Left lobe of liver (tissue), 2 donors: ENCODE results near the gene KLHL36. TPM values are rescaled to one million over a fixed set of nuclear protein-coding genes. Genes with fewer than 3 reads are reported as not detected.
"Not testable (repeated sequence)": the region's sequence is repeated elsewhere in the genome, so short reads cannot be mapped to it uniquely, and the experiment has no call there.

ENCODE experiments used
- ATAC-seq: fragments of 200-7000 bp; cut with Tn5 transposase; one replicate; pipeline ENCODE4 v1.9.1; 2020; ENCODE audit warnings: mild to moderate bottlenecking, moderate library complexity
- DNase-seq: peaks from one replicate; pipeline ENCODE4 v3.0.0-alpha.2; 2020; ENCODE audit warnings: low spot score
- total RNA-seq: library from RNA; stranded (reverse); gene quantifications from one replicate; pipeline ENCODE4 v1.2.1, GENCODE V29; 2021
- donor health status: DM: no; HTN: no; CAD: no; lungs with moderate emphysema.
- donor health status: DM: no; HTN: yes; CAD: no.

KLHL36 gene
- total RNA-seq, 1 donor from 2014 or later = 26.8 TPM

DNA sequence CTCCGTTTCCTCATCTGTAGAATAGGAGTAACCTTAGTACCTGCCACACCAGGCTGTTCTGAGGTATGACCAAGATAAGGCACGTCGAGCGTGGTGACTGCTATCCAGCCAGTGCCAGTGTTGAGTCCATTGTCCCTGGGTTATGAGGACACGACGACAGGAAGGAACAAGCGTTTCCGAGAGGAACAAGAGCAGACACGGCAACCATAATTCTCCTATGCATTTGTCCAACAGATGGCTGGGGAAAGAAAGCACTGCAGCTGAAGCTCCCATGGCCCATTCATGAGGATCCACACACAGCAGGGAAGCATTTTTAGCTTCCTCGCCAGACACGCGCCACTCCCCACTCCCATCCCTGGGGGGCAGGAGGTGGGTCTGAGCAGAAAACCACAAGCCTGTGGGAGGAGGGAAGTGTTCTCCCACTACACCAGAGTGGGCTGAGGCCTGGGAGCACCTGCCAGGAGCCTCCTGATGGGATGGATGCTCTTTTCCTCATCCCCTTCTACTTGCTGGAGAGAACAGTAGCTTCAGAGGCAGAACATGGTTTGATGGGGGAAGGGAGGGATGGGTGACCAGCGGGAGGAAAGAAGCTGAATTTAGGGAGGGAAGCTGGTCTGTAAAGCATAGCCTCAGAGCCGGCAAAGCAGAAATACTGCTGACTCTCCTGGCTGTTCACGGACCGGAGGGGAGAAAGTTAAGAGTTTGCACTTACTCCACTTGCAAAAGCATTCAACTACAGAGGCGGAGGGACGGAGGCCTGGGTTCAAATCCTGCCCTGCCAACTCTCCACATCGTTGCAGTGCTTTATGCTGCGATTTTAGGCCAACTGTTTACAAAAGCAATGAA lies 33.1 kb upstream of the KLHL36 start:
- ATAC-seq (no peak), DNase-seq (no peak)

DNA sequence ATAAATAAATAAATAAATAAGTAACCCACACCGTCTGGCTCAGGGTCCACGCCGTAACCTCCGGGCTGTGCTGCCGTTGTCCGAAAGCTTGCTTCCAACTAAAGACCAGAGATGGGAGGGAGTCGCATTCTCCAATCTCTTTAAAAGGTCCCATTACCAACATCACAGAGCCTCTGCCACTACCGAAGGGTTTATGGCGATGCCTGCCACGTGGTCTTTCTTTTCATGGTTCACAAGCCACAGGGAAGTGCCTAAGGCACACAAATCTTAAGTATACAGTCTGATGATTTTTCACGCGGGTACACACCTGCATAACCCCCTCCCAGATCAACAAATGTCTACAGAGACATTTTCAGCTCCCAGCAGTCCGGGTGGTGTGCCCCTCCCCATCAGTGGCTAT lies 31.8 kb upstream of the KLHL36 start:
- no peak for ATAC-seq
- DNase-seq = no peak

DNA sequence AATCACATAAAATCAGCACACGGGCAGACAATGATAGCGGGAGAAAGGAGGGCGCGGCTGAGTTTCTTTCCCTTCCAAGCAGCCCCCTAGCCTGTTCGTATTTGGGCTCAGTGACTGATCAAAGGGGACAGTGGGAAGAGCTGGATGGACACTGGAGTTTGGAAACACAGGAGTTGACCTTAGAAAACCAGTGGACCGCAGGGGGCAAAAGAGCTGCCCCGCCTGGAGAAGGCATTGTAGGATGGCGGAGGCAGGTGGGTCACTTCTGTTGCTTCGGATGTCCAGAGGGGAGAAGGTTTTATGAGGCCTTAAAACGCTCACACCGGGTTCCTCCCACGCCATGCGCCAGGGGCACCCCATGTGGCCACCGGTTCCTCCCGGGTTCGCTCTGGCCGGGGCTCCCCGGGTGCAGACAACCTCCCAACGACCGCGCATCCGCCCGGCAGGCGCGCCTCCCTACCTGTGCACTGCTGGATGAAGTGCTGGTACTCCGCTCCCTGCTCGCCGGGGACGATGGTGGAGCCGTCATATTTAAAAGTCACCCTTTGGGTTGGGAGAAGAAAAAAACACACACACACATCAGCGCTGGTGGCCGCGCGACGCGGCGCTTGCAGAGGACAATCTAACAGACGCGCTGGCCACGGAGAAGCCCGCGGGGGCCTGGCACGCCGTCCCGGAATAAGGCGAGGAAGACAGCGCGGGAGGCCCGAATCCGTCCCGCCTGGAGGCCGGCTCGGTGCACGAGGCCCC lies 31.1 kb upstream of the KLHL36 start:
- peak; percentile 3 for ATAC-seq

DNA sequence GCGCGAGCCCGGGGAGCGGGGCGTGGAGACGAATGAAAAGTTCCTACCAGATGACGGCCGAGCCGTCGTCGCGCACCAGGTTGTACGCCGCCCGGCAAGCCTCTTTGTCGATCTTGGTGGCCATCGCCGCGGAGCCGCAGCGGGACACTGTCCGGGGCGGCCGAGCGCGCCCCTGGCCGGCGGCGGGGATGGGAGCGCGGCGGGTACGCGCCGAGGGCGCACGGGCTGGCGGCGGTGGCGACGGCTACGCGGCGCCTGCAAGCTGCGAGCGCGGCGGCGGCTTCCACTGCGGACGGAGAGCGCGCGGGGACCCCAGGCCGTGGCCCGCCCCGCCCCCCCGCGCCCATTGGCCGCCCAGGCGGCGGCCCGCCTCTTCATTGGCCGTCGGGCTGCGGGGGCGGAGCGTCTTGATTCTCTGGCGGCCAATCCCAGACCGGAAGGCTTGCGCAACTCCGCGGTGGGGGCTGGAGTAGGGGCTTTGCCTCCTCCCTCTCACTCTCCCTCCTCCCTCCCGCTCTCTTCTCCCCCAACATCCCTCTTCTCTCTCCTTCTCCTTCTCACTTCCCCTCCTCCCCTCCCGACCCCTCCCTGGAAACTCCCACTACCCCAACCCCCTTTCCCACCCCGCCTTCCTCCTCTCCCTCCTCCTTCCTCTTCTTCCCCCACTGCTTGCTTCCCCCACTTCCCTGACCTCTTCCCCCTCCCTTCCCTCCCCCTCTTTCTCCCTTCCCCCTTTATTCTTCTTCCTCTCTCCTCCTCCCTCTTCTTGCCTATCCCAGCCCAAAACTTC lies 30.3 kb upstream of the KLHL36 start, which contains the start of gene COTL1:
TSS of gene COTL1 (minus strand) at position 288 of the 790 bp plus-strand sequence. CDS start at position 124, 164 bp downstream.
- ATAC-seq (peak; percentile 77), DNase-seq (peak; percentile 86)

More for the DNA sequence above, 31.1 kb upstream of the KLHL36 start:
- DNase-seq = no peak

DNA sequence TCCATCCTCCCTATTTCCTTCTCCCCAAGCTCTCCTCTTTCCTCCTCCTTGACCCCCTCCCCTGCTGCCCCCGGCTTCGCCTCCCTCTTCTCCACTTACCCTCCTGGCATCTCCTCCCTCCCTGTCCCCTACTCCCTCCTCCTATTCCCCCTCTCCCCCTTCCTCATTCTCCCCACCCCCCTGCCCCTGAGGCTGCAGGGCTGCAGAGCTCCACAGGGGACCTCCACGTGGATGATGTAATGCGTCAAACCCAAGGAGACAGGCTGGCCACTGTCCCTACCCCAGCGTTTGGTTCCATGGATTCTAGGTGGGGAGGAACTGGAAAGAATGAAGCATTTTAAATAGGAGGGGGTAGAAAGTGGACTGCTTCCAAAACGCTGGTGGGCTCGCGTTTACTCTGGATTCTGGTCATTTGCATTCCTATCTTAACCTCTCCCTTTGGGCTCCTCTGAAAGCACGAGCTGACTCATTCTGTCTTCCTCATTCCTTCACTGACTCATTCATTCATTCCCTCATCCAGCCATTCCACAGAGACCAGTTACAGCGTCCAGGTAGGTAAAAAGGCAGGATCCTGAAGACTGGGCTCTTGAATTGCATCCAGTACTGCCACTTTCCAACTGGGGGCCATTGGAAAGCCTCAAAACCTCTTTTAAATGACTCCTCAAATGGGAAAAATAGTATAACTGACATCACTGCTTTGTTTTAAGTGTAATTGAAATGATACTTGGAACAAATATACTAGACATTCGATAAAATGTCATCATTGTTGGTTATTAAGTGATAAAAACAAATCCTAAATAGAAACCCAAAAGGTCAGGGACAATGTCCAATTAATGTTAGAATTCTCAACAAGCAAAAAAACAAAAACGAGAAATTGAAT lies 29.5 kb upstream of the KLHL36 start:
- no peak for ATAC-seq
- no peak for DNase-seq

DNA sequence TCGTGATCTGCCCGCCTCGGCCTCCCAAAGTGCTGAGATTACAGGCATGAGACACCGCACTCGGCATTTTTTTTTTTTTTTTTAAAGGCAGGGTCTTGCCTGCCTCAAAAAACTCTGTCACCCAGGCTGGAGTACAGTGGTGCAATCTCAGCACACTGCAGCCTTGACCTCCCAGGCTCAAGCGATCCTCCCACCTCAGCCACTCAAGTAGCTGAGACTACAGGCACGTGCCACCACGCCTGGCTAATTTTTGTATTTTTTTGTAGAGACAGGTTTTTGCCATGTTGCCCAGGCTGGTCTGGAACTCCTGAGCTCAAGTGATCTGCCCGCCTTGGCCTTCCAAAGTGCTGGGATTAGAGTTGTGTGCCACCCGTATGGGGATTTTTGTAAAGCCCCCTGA lies 27.4 kb upstream of the KLHL36 start:
- DNase-seq, ATAC-seq: not testable (repeated sequence)

DNA sequence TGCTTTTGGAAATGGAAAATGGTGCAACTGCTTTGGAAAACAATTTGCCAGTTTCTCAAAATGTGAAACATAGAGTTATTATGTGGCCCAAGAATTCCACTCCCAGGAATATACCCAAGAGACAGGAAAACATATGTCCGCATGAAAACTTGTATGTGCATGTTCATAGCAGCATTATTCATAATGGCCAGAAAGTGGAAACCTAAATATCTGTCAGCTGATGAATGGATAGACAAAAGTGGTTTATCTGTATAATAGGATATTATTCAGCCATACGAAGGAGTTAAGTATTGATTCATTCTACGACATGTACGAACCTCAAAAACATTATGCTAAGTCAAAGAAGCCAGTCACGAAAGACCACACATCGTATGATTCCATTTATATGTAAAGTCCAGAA lies 22.8 kb upstream of the KLHL36 start:
- no peak for DNase-seq
- no peak for ATAC-seq

- DNase-seq = no peak
- ATAC-seq = no peak
These were observed 20.0 kb upstream of the KLHL36 start for GRCh38 chr16:84628226-84628731.

- DNase-seq (no peak), ATAC-seq (no peak)
These were observed 18.7 kb upstream of the KLHL36 start for GRCh38 chr16:84629580-84629979.

DNA sequence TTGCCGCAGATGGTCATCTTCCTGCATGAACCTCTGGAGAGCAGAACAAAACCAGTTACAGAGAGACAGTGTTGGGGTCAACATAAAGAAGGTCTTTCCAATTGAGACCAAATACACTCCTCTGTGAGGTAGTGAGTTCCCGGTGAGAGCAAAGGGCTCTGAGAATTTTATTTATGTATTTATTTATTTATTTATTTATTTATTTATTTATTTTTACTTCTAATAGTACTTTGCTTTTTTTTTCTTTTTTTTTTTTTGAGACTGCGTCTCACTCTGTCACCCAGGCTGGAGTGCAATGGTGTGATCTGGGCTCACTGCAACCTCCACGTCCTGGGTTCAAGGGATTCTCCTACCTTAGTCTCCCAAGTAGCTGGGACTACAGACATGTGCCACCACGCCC lies 18.3 kb upstream of the KLHL36 start:
- no peak for ATAC-seq
- DNase-seq = no peak

GRCh38 chr16:84630446-84631152 lies 17.7 kb upstream of the KLHL36 start:
- DNase-seq (no peak), ATAC-seq (no peak)

GRCh38 chr16:84631153-84631466 lies 17.2 kb upstream of the KLHL36 start:
- ATAC-seq = no peak
- DNase-seq = no peak

DNA sequence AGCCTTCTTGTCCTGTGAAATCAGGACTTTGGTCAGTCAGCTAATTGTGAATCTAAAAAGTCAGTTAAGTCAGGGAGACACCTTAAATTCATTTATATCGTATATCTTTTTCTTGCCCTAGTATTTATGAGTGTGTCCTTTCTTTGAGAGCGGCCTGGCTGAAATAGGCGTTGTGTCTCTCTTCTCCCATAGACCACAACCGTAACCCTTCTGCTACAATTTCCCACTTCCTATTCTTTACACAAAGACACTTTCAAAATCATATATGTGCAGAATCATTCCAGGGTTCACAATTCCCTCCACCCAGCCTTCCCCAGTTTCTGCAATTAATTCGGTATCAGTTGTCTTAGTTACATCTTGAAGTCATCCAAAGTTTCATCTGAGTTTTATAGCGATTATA lies 16.4 kb upstream of the KLHL36 start:
- no peak for DNase-seq
- no peak for ATAC-seq

GRCh38 chr16:84632862-84633261 lies 15.4 kb upstream of the KLHL36 start:
- not testable (repeated sequence) for DNase-seq, ATAC-seq

- ATAC-seq (peak; percentile 68), DNase-seq (no peak)
These were observed 14.7 kb upstream of the KLHL36 start for GRCh38 chr16:84633622-84634021.

- ATAC-seq (peak; percentile 64), DNase-seq (no peak)
These were observed 12.6 kb upstream of the KLHL36 start for GRCh38 chr16:84635702-84636101.

DNA sequence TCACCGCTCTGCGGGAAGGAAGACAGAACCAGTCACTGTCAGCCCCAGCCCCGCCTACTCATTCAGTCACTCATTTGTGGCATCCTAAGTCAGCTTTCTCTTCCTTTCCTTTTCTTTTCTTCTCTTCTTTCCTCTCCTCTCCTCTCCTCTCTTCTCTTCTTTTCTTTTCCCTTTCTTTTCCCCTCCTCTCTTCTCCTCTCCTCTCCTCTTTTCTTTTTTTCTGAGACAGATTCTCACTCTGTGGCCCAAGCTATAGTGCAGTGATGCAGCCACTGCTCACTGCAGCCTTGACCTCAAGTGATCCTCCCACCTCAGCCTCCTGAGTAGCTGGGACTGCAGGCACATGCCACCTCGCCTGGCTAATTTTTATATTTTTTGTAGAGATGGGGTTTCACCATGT lies 10.6 kb upstream of the KLHL36 start:
- ATAC-seq (no peak), DNase-seq (no peak)

DNA sequence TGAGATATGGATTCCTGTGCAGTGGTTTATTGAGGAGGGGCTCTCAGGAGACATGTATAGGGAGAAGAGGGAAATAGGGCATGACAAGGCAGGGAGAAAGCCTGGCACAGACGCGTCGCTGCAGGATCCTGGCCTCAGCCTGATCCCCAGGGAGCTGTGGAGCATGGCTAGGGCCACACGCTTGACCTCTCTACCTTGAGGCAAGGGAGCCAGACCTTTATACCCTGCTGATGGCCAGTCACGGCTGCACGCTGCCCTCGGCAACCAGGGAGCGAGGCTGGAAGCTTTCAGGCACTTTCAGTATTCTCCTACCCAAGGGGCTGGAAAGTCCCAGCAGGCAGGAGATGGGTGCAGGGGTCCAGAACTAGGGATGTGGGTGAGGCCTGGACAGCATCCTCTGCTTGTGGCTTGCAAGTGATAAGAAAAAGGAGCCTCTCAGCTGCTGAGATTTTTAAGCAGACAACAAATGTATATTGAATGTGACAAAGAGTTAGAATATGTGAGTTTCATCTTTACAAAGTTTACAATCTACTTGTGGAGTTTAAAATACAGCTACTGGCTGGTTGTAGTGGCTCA lies 10.0 kb upstream of the KLHL36 start:
- ATAC-seq = peak; percentile 67
- no peak for DNase-seq

GRCh38 chr16:84640145-84640544 lies 8.2 kb upstream of the KLHL36 start:
- DNase-seq = no peak

More at GRCh38 chr16:84640145-84640544, 8.2 kb upstream of the KLHL36 start:
- ATAC-seq = no peak
